HG03095 (cell line): ENCODE measurements around the gene CENPS.
"Not testable (repeated sequence)": the region's sequence is repeated elsewhere in the genome, so short reads cannot be mapped to it uniquely, and the experiment has no call there.

ENCODE experiments used
- ATAC-seq: cut with Tn5 transposase; IDR thresholded peaks from one replicate; pipeline ENCODE4 v1.9.1; 2021; ENCODE audit warnings: moderate library complexity; ENCODE audit not compliant: unreplicated experiment

CENPS gene

DNA sequence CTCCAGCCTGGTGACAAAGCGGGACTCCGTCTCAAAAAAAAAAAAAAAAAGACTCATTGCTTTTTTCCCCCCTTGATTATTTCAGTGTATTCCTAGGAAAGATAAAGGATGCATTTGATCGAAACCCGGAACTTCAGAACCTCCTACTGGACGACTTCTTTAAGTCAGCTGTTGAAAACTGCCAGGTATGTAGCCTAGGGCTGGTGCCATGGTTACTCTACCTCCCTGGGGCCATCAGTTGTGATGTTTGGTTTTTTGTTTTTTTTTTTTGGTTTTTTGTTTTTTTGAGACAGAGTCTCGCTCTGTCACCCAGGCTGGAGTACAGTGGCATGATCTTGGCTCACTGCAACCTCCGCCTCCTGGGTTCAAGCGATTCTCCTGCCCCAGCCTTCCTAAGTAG, 11.5 kb upstream of the CENPS start:
- not testable (repeated sequence) for ATAC-seq

DNA sequence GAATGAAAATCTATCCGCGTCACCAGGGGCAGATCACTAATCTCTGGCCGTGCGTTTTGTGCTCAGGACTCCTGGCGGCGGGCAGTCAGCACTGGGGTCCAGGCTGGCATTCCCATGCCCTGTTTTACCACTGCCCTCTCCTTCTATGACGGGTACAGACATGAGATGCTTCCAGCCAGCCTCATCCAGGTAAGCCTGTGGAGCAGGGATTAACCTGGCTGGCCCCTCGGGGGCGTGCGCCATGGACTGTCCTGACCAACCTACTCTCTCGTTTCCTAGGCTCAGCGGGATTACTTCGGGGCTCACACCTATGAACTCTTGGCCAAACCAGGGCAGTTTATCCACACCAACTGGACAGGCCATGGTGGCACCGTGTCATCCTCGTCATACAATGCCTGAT, 10.9 kb upstream of the CENPS start:
- ATAC-seq, result no peak

DNA sequence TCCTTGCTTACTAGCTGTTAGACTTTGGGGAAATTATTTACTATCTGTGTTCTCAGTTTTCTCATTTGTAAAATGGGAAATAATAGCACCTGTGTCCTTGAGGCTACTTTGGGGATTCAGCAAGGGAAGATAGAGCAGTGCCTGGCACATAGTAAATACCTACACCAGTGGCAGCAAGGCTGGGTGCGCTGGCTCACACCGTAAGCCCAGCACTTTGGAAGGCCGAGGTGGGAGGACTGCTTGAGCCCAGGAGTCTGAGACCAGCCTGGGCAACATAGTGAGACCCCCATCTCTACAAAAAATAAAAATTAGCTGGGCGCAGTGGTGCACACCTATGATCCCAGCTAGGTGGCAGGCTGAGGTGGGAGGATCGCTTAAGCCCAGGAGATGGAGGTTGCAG, 8.6 kb upstream of the CENPS start:
- ATAC-seq, result no peak

DNA sequence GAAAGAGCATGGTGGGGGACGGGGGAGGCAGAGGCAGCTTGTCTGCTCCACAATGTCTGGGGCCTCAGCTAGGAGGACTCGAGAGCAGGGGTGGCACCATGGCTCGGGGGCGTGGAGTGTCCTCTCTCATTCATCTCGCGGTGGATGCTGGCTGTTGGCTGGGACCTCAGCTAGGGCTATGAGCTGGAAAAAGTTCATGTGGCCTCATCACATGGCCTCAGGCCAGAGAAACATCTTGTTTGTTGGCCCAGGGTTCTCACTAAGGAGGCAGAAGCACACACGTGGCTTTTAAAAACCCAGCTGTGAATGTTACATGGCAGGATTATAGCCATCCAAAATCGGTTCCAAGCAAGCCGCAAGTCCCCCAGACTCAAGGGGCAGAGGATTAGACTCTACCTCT, 6.2 kb upstream of the CENPS start:
- no peak for ATAC-seq

DNA sequence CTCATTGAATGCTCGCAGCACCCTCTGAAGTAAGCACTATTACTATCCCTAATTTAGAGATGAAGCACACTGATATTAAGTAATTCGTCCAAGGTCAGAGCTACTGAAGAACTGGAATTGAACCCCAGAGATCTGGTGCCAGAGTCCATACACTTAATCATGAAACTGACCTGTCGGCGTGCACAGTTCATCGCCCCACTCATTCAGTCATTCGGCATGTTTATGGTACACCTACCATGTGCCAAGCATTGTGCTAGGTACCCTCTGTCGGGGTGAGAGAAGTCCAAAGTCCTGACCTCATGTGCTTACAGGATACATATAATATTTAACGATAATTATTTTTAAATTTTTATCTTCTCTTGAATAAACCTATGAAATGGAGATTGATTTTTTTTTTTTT, 5.6 kb upstream of the CENPS start:
- ATAC-seq, result no peak

DNA sequence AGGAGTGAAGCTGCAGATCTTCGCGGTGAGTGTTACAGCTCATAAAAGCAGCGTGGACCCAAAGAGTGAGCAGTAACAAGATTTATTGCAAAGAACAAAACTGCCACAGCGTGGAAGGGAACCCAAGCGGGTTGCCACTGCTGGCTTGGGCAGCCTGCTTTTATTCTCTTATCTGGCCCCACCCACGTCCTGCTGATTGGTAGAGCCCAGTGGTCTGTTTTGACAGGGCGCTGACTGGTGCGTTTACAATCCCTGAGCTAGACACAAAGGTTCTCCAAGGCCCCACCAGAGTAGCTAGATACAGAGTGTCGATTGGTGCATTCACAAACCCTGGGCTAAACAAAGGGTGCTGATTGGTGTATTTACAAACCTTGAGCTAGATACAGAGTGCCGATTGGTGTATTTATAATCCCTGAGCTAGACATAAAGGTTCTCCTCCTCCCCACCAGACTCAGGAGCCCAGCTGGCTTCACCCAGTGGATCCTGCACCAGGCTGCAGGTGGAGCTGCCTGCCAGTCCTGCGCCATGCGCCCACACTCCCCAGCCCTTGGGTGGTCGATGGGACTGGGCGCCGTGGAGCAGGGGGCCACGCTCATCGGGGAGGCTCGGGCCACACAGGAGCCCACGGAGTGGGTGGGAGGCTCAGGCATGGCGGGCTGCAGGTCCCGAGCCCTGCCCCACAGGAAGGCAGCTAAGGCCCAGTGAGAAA, 4.3 kb upstream of the CENPS start:
- ATAC-seq, result not testable (repeated sequence)

DNA sequence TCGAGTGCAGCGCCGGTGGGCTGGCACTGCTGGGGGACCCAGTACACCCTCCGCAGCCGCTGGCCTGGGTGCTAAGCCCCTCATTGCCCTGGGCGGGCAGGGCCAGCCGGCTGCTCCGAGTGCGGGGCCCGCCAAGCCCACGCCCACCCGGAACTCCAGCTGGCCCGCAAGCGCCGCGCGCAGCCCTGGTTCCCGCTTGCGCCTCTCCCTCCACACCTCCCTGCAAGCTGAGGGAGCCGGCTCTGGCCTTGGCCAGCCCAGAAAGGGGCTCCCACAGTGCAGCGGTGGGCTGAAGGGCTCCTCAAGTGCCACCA, 3.7 kb upstream of the CENPS start:
- not testable (repeated sequence) for ATAC-seq

DNA sequence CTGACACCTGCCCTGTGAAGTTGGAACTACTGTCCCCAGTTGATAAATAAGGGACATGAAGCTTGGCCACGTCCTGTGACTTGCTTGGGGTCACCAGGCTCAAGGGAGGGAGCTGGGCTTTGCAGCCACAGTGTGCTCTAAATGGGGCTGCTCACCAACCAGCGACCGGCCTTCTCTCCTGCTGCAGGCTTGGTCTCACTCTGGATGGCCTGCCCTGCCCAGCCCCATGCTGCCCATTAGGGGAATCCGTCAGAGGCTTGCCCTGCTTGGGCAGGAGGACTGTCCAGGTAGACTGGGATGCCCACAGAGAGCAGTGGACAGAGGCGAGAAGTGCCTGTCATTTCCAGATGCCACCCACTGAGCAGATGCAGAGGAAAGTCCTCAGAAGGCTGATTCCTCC, 1.2 kb upstream of the CENPS start:
- no peak for ATAC-seq

DNA sequence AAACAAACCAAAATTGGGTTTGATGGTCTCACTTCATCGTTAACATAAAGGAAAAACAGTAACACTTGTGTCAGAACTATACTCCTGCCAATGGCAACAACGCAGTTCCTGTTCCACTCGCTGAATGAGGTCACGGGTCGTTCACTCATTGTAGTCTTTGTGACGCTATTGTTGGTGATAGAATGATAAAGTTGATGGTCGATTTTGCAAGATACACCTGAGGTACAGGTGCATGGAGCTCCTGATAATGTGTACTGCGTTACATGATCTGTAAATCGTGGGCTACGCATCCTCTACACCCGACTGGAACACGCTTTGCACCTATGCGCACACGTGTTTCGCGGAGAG, 391 bp upstream of the CENPS start:
- no peak for ATAC-seq

DNA sequence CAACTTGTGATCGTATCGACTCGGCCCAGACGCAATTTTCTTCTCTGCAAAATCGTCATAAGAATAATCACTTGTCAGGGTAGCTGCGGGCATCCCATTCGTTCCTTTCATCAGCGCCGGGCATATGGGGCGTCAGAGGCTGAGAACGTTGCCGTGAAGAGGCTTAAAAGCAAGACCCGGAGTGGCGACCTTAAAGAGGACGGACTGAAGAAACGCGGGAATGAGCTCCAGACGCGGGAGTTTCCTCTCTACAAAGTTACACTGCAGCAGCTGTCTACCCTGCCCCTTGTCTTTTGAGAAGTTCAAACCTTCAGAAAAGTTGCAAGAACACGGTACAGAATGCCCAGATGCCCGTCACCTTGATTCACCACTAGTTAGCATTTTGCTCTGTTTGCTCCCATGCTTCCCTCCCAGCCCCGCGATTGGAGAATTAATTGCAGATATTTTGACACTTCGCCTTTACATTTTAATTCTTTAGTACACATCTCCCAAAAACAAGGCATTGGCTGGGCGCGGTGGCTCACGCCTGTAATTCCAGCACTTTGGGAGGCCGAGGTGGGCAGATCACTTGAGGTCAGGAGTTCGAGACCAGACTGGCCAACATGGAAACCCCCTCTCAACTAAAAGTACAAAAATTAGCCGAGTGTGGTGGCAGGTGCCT, 967 bp downstream of the CENPS start:
- no peak for ATAC-seq

DNA sequence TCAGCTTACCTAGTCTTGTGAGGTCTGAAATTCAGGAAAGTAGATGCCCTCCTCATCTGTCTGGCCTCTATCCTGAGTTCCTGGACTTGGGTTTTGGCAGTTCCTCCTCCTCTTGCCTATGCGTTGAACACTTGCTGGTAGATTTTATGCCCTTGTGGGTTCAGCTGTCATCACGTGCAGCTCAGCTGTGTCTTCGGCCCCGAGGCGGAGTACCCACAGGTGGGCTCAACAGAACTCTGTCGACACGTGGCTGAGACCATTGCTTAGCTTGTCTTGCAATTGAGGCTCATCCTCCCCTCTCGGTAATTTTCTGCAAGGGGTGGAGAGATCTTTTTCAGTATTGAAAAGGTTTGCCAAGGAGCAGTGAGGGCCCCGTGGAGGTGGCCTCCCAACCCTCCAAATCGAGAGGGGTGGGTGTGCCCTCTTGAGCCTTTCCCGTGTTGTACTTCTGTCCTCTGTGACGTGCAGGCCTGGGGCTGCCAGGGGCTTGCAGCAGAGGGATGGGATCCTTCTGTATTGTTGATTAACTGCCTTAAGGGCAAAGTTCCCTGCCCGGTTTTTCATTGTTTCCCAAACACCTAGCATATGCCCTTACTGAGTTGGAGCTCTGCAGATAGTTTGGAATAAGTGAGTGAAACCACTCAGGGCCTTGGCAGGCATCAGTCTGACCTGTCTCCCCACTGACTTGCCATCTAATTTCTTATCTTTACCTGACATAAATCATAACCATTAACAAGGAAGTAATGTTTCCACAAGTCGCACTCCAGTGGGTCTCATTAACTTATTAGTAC, 2.9 kb downstream of the CENPS start:
- ATAC-seq, result no peak

DNA sequence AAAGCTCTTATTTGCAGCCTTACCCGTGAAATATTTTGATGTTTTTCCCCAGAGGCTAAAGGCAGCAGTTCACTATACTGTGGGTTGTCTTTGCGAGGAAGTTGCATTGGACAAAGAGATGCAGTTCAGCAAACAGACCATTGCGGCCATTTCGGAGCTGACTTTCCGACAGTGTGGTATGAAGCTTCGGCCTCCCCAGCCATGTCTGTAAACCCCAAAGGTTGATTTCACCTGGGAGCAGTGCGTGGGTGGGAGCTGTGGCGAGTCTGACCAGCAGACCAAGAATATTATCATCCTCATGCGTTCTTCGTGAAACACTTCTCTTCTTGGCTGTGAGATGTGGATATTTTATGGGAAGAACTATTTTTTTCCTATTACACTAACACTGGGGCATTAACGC, 3.6 kb downstream of the CENPS start:
- ATAC-seq, result no peak

DNA sequence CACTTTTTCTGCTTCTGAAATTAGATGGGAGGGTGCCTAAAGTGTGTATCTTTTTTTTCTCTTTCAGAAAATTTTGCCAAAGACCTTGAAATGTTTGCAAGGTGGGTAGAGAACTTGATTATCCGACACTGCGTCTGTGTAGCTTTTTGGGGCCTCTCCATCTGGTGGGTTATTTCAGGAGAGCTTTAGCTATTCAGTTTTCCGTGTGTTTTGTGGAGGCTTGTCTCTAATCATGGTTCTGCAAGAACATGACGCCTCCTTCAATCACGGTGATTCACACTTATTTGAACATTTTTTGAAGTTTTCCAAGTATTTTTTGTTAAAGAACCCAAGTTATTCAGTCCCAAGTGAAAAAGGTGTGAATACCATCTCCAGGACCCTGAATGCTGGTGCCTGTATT, 4.4 kb downstream of the CENPS start:
- ATAC-seq, result no peak

DNA sequence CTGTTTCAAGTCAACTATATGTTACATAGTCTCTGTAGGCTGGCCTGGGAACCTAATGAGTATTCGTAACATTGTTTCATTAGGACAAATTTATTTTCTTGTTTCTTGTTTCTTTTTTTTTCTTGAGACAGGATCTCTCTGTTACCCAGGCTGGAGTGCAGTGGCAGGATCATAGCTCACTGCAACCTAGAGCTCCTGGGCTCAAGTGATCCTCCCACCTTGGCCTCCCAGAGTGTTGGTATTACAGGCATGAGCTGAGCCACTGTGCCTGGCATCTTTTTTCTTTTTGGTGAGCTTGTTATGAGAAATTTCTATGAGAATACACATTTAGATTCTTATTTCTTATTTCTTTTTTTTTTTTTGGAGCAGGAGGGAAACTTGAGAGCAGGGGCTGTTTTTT, 6.8 kb downstream of the CENPS start:
- no peak for ATAC-seq

DNA sequence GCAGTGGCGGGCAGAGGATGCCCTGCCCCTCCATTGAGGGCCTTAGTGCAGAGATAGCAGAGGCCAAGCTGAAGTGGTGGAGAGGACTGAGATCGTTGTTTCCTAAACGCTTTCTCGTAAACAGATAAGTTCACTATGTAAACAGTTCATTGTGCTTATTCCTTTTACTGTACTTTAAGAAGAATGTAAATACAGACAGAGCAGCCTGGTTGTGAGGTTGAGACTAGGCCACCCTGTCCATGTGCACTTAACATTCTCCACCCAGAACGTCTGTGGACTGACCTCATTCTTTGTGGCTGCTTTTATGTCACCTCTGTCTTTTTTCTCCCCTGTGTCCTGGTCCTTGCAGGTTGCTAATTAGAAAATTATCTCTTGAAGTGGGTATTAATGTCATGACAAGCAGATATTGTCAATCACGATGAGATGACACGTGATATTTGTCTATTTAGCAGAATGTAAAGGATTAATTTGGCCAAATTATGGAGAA, 8.5 kb downstream of the CENPS start:
- no peak for ATAC-seq

DNA sequence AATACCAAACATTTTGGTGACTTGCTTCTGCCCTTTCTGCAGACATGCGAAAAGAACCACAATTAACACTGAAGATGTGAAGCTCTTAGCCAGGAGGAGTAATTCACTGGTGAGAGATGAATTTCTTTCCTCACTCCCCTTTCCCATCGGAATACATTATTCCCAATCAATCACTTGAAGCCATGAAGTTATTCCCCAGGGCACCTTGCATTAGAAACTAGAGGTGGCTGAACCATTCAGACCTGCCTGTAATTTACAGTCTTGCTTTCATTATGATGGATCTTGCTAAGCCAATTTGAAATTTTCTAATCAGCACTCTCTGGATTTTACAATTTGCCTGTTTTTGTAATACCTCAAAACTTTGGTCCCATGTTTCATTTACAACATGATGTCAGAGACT, 10.1 kb downstream of the CENPS start:
- ATAC-seq, result no peak

DNA sequence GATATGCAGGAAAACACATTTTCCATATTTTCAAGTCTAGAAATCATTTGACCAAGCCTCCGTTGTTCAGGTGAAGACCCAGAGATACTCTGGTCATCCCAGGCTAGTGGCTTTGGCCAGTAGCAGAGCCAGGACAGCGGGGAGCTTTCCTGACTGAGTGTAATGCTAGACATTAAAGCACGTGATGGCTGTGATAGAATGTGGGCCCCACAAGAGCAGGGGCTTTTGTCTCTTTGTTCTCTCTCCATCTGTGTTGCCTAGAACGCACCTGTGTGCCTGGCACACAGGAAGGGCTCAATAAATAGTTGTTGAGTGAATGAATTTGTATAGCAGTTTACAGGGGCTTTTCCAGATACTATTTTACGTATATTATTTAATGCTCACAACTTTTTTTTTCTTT, 10.6 kb downstream of the CENPS start:
- ATAC-seq, result no peak

DNA sequence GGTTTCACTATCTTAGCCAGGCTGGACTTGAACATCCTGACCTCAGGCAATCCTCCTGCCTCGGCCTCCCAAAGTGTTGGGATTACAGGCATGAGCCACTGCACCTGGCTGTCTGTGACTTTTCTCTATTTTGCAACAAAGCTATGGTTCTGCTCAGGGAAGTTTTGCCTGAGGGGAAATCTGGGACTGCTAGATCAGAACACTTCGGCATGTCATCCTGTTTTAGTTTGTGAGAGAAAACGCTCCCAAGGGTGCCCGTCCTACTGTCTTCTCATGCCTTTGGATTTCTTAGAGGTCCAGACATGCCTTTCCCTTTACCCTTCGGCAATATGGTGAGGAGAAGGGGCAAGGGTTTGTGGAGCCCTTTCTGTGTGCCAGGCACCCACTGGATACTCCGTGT, 14.0 kb downstream of the CENPS start:
- no peak for ATAC-seq

DNA sequence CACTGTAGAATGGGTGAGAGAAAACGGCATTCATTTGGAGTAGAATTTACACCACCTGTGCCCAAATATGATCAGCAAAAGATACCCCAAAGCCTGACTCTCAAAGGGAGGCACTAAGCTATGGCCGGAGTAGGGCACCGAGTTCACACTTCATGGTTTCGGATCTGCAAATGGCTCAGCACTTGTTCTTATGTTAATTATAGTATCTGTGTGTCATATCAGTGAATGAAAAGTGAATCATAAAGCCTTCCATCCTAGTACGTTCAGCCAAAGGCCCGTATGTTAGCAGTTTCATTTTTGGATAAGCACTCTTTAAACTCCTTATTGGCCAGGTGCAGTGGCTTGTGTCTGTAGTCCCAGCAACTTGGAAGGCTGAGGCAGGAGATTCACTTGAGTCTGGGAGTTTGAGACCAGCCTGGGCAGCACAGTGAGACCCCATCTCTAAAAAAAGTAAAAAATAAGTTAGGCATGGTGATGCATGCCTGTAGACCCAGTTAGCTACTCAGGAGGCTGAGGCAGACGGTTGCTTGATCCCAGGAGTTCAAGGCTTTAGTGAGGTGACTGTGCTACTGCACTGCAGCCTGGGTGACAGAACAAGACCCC, 14.7 kb downstream of the CENPS start:
- ATAC-seq, result no peak

DNA sequence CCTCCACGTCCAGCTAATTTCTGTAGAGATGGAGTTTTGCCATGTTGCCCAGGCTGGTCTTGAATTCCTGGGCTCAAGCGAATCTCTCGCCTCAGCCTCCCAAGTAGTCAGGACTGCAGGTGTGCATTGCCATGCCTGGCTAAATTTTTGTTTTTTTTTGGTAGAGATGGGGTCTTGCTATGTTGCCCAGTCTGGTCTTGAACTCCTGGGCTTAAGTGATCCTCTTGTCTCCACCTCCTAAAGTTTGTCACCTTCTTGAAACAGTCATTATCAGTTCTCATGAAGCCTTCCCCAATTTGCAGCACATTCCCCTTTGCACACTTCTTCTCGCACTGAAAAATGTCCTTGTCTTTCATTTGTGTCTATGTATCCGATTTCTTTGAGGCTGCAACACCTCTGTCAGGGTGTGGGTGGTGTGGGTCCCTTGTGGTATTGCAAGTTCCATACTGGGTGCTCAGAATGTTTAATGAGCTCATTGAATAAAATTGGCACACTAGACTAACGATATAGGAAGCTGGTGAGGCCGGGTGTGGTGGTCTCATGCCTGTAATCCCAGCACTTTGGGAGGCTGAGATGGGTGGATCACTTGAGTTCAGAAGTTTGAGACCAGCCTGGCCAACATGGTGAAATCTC, 16.7 kb downstream of the CENPS start:
- ATAC-seq, result no peak

DNA sequence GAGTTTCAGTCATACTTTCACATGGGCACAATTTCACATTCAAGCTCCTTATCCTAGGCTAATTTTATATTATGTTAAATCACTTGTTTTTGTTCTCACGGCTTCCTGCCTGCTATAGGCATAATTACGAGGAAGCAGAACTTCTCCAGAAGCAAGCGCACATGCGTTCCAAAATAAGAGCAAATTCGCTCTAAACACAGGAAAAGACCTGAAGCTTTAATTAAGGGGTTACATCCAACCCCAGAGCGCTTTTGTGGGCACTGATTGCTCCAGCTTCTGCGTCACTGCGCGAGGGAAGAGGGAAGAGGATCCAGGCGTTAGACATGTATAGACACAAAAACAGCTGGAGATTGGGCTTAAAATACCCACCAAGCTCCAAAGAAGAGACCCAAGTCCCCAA, 19.5 kb downstream of the CENPS start, which contains the start of gene CORT:
CORT (plus strand) TSS at position 281 of the 400 bp plus-strand sequence. CDS start 193 bp downstream, outside the sequence.
- no peak for ATAC-seq
